ENCODE results near the gene FKBP1B.
"Not testable (repeated sequence)": the region's sequence is repeated elsewhere in the genome, so short reads cannot be mapped to it uniquely, and the experiment has no call there.

Gene FKBP1B

GRCh38 chr2:24049485-24050021, at the start of gene FKBP1B:
FKBP1B (plus strand) TSS chr2:24049741; CDS start chr2:24049850, 109 bp downstream.
- Histone ChIP-seq H3K9me3 (ENCODE audit: control insufficient read depth in 2 of 2, low read length in 2 of 2) (no peaks in the 10 kb centered on the region), H3K27ac (ENCODE audit: low read depth in 2 of 2, low read length in 2 of 2) (no peak within 1 kb of the TSS), H3K4me3 (ENCODE audit: low read length in 2 of 2) (peak within 1 kb of the TSS; percentile 68 to 69), H3K9ac (ENCODE audit: low read depth in 1 of 2, low read length in 2 of 2) (peak within 1 kb of the TSS; percentile 26 to 57), H3K27me3 (ENCODE audit: control insufficient read depth in 2 of 2, insufficient read depth in 2 of 2, low read length in 2 of 2) (no peaks in the 10 kb centered on the region), H3K36me3 (ENCODE audit: control insufficient read depth in 2 of 2, insufficient read depth in 2 of 2, low read length in 2 of 2) (no peaks in the 10 kb centered on the region), H3K4me1 (ENCODE audit: control insufficient read depth in 2 of 2, insufficient read depth in 2 of 2, low read length in 2 of 2) (peaks cover 5 to 6% of the 10 kb centered on the region in 2 donors)

- no peak overlapping the region for H3K9ac ChIP-seq (ENCODE audit: low read depth in 1 of 2, low read length in 2 of 2)
- H3K36me3 ChIP-seq (ENCODE audit: control insufficient read depth in 2 of 2, insufficient read depth in 2 of 2, low read length in 2 of 2): no peaks in the 10 kb centered on the region
Measured at GRCh38 chr2:24007693-24008092, 41.8 kb upstream of the FKBP1B start.

GRCh38 chr2:24008672-24009366, 40.7 kb upstream of the FKBP1B start:
- Histone ChIP-seq H3K9me3 (ENCODE audit: control insufficient read depth in 2 of 2, low read length in 2 of 2) (no peaks in the 10 kb centered on the region), H3K9ac (ENCODE audit: low read depth in 1 of 2, low read length in 2 of 2) (no peak overlapping the region), H3K4me3 (ENCODE audit: low read length in 2 of 2) (no peak overlapping the region), H3K27me3 (ENCODE audit: control insufficient read depth in 2 of 2, insufficient read depth in 2 of 2, low read length in 2 of 2) (peaks cover 21 to 30% of the 10 kb centered on the region in 2 donors), H3K27ac (ENCODE audit: low read depth in 2 of 2, low read length in 2 of 2) (no peak overlapping the region), H3K4me1 (ENCODE audit: control insufficient read depth in 2 of 2, insufficient read depth in 2 of 2, low read length in 2 of 2) (peaks cover 4 to 6% of the 10 kb centered on the region in 2 donors), H3K36me3 (ENCODE audit: control insufficient read depth in 2 of 2, insufficient read depth in 2 of 2, low read length in 2 of 2) (no peaks in the 10 kb centered on the region)

More at GRCh38 chr2:24007693-24008092, 41.8 kb upstream of the FKBP1B start:
- H3K4me3 ChIP-seq (ENCODE audit: low read length in 2 of 2): no peak overlapping the region
- no peak overlapping the region for H3K27ac ChIP-seq (ENCODE audit: low read depth in 2 of 2, low read length in 2 of 2)
- H3K9me3 ChIP-seq (ENCODE audit: control insufficient read depth in 2 of 2, low read length in 2 of 2): no peaks in the 10 kb centered on the region
- H3K27me3 ChIP-seq (ENCODE audit: control insufficient read depth in 2 of 2, insufficient read depth in 2 of 2, low read length in 2 of 2): peaks cover 21 to 30% of the 10 kb centered on the region in 2 donors
- H3K4me1 ChIP-seq (ENCODE audit: control insufficient read depth in 2 of 2, insufficient read depth in 2 of 2, low read length in 2 of 2): peaks cover 4 to 6% of the 10 kb centered on the region in 2 donors

- H3K9me3 ChIP-seq (ENCODE audit: control insufficient read depth in 2 of 2, low read length in 2 of 2): no peaks in the 10 kb centered on the region
- H3K27me3 ChIP-seq (ENCODE audit: control insufficient read depth in 2 of 2, insufficient read depth in 2 of 2, low read length in 2 of 2): peaks cover 21 to 30% of the 10 kb centered on the region in 2 donors
- no peaks in the 10 kb centered on the region for H3K36me3 ChIP-seq (ENCODE audit: control insufficient read depth in 2 of 2, insufficient read depth in 2 of 2, low read length in 2 of 2)
- no peak overlapping the region for H3K9ac ChIP-seq (ENCODE audit: low read depth in 1 of 2, low read length in 2 of 2)
- peak overlapping the region in 1 of 2 donors; percentile 20 for H3K4me3 ChIP-seq (ENCODE audit: low read length in 2 of 2)
- no peak overlapping the region for H3K27ac ChIP-seq (ENCODE audit: low read depth in 2 of 2, low read length in 2 of 2)
- peaks cover 4 to 6% of the 10 kb centered on the region in 2 donors for H3K4me1 ChIP-seq (ENCODE audit: control insufficient read depth in 2 of 2, insufficient read depth in 2 of 2, low read length in 2 of 2)
Measured at GRCh38 chr2:24009367-24009679, 40.2 kb upstream of the FKBP1B start.

DNA sequence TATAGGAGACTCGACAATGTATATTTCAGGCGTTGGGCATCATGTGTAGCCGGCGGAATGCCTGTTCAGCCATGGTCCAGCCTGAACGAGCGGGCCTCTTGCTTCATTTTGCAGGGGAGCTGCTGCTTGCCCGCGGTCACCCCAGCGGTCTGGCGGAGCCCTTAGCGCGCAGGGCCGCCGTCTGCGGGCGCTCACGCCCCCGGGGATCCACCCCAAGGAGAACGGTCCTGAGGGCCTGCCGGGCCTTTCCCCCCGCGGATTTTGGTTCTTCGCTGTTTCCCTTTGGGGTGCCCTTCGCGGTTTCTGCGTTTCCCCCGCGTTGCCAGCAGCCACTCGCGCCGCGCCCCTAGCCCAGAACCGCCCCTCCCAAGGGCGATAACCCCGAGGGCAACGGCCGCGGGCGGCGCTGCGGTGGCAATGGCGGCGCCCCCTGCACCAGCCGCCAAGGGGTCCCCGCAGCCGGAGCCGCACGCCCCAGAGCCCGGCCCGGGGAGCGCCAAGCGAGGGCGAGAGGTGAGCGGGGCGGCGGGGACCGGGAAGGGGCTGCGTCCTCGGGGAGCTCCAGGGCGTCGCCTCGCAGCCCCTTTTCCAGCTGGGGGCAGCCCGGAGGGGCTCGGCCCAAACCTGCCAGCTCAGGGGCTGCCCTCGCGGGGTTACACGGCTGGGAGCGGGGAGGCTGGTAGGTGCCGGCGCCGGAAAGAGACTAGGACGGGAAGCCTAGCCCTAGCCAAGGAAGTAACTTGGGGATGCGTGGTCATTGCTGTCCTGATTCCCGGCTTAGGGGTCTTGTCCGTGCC, 39.7 kb upstream of the FKBP1B start, which contains the start of gene MFSD2B:
MFSD2B (plus strand) TSS at position 406 of the 797 bp plus-strand sequence; CDS start at position 418, 12 bp downstream.
- Histone ChIP-seq H3K27ac (ENCODE audit: low read depth in 2 of 2, low read length in 2 of 2) (no peak within 1 kb of the TSS), H3K9me3 (ENCODE audit: control insufficient read depth in 2 of 2, low read length in 2 of 2) (no peaks in the 10 kb centered on the region), H3K4me3 (ENCODE audit: low read length in 2 of 2) (peak within 1 kb of the TSS; percentile 20 to 50)

DNA sequence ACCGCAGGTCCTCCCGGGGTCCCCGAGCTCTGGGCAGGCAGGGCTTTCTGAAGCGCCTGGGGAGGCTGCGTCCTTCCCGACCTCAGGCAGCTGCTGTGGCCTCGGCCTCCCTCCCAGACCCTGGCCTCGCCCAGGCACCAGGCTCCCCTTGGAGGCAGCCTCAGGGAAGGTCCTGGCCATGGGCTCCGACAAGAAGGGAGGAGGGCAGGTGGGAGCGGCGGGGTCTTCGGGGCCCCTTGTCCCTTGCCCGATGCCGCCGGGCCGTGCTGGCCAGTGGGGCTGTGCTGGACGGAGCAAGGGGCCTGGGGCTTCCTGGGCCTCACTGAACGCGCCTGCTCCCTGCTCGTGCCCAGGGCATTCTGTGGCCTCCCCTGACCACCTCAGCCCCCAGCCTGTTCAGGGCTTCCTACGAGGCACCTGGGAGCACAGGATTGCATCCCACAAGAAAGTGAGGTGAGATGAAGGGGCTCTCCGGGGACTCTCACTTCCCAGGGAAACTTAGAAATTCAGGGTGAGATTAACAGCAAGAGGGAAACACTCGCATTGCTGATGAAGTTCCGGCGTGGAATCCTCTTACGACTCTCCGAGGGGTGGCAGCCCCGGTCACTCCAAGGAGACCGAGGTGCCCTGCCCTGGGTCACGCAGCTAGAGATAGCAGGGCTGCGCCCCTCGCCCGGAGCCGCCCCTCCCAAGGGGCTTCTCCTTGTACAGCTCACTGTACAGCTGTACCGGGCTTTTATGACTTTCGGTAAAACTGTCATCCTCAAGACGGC, 38.9 kb upstream of the FKBP1B start:
- no peaks in the 10 kb centered on the region for H3K9me3 ChIP-seq (ENCODE audit: control insufficient read depth in 2 of 2, low read length in 2 of 2)
- no peak overlapping the region for H3K27ac ChIP-seq (ENCODE audit: low read depth in 2 of 2, low read length in 2 of 2)
- H3K4me1 ChIP-seq (ENCODE audit: control insufficient read depth in 2 of 2, insufficient read depth in 2 of 2, low read length in 2 of 2): peaks cover 4 to 6% of the 10 kb centered on the region in 2 donors
- peak overlapping the region in 1 of 2 donors; percentile 50 for H3K4me3 ChIP-seq (ENCODE audit: low read length in 2 of 2)
- no peak overlapping the region for H3K9ac ChIP-seq (ENCODE audit: low read depth in 1 of 2, low read length in 2 of 2)
- H3K36me3 ChIP-seq (ENCODE audit: control insufficient read depth in 2 of 2, insufficient read depth in 2 of 2, low read length in 2 of 2): no peaks in the 10 kb centered on the region
- peaks cover 21 to 30% of the 10 kb centered on the region in 2 donors for H3K27me3 ChIP-seq (ENCODE audit: control insufficient read depth in 2 of 2, insufficient read depth in 2 of 2, low read length in 2 of 2)

More for the DNA sequence above, 39.7 kb upstream of the FKBP1B start, which contains the start of gene MFSD2B:
- Histone ChIP-seq H3K9ac (ENCODE audit: low read depth in 1 of 2, low read length in 2 of 2) (no peak within 1 kb of the TSS), H3K4me1 (ENCODE audit: control insufficient read depth in 2 of 2, insufficient read depth in 2 of 2, low read length in 2 of 2) (peaks cover 4 to 6% of the 10 kb centered on the region in 2 donors), H3K27me3 (ENCODE audit: control insufficient read depth in 2 of 2, insufficient read depth in 2 of 2, low read length in 2 of 2) (peaks cover 21 to 30% of the 10 kb centered on the region in 2 donors), H3K36me3 (ENCODE audit: control insufficient read depth in 2 of 2, insufficient read depth in 2 of 2, low read length in 2 of 2) (no peaks in the 10 kb centered on the region)

DNA sequence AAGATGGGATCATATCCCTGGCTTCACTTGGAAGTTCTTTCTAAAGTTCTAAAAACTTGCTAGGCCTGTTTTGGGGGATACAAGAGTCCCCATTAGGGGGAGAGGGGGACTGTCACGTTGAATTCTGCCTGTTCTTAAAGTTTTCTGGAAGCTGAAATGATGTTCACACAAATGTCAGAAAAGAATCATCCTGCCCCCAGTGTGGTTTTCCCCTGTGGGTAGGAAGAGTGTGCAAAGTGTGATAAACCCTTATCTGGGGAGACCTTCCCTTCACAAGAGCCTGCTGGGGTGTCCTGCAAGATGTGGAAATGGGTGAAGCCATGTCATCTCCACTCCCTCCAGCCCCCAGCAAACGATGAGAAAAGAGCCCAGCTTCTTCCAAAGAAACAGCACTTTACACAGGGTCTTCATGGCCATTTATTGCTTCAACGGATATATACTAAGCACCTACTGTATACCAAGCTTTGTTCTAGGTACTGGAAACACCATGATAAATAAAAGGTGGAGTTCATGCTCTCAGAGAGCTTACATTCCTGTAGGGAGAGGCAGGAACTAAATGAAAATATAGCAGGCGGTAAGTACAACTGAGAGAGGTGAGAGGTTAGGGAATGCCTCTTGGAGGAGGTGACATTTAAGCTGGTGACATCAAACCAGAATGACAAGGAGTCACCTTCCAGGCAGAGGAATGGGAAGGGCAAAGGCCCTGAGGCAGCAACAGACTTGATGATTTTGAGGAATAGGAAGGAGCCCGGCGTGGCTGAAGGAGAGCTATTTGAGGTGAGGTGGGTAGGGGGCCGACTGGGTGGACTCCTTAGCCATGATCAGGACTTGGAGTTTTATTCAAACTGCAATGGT, 38.1 kb upstream of the FKBP1B start:
- H3K9me3 ChIP-seq (ENCODE audit: control insufficient read depth in 2 of 2, low read length in 2 of 2): no peaks in the 10 kb centered on the region
- H3K4me3 ChIP-seq (ENCODE audit: low read length in 2 of 2): no peak overlapping the region
- H3K9ac ChIP-seq (ENCODE audit: low read depth in 1 of 2, low read length in 2 of 2): no peak overlapping the region
- H3K27me3 ChIP-seq (ENCODE audit: control insufficient read depth in 2 of 2, insufficient read depth in 2 of 2, low read length in 2 of 2): peaks cover 21 to 30% of the 10 kb centered on the region in 2 donors
- H3K27ac ChIP-seq (ENCODE audit: low read depth in 2 of 2, low read length in 2 of 2): no peak overlapping the region
- no peaks in the 10 kb centered on the region for H3K36me3 ChIP-seq (ENCODE audit: control insufficient read depth in 2 of 2, insufficient read depth in 2 of 2, low read length in 2 of 2)
- H3K4me1 ChIP-seq (ENCODE audit: control insufficient read depth in 2 of 2, insufficient read depth in 2 of 2, low read length in 2 of 2): peaks cover 4 to 6% of the 10 kb centered on the region in 2 donors

DNA sequence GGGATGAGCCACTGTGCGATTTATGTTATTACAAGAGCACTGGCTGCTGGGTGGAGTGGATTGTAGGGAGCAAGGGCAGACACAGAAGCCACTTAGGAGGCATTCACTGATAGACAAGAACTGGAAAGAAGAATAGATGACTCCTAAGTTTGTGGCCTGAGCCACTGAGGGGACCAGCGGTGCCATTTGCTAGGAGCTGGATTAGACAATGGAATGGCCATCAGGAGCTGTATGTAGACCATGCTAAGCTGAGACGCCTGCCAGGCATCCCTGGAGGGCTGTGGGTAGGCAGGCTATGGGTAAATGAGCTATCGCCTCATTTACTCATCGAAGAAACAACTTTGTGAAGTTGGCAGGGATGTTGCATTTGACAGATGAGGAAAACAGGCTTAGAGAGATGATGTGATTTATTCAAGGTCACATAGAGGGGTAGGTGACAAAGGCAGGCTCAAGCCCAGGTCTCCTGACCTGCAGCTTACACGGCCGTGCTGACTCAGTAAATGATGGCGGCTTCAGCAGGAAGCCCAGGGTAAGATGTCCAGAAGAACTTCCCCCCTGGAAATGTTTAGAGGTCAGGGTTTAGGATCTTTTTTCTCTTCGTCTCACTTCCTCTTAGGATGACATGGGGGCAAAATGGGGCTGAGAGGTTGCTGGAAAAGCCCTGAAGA, 36.9 kb upstream of the FKBP1B start:
- Histone ChIP-seq H3K4me3 (ENCODE audit: low read length in 2 of 2) (no peak overlapping the region), H3K27ac (ENCODE audit: low read depth in 2 of 2, low read length in 2 of 2) (no peak overlapping the region), H3K27me3 (ENCODE audit: control insufficient read depth in 2 of 2, insufficient read depth in 2 of 2, low read length in 2 of 2) (peaks cover 21 to 30% of the 10 kb centered on the region in 2 donors), H3K9me3 (ENCODE audit: control insufficient read depth in 2 of 2, low read length in 2 of 2) (no peaks in the 10 kb centered on the region), H3K4me1 (ENCODE audit: control insufficient read depth in 2 of 2, insufficient read depth in 2 of 2, low read length in 2 of 2) (peaks cover 4 to 6% of the 10 kb centered on the region in 2 donors), H3K36me3 (ENCODE audit: control insufficient read depth in 2 of 2, insufficient read depth in 2 of 2, low read length in 2 of 2) (no peaks in the 10 kb centered on the region), H3K9ac (ENCODE audit: low read depth in 1 of 2, low read length in 2 of 2) (no peak overlapping the region)

- H3K9ac ChIP-seq (ENCODE audit: low read depth in 1 of 2, low read length in 2 of 2); H3K4me3 ChIP-seq (ENCODE audit: low read length in 2 of 2); H3K9me3 ChIP-seq (ENCODE audit: control insufficient read depth in 2 of 2, low read length in 2 of 2); H3K27ac ChIP-seq (ENCODE audit: low read depth in 2 of 2, low read length in 2 of 2); H3K36me3 ChIP-seq (ENCODE audit: control insufficient read depth in 2 of 2, insufficient read depth in 2 of 2, low read length in 2 of 2); H3K4me1 ChIP-seq (ENCODE audit: control insufficient read depth in 2 of 2, insufficient read depth in 2 of 2, low read length in 2 of 2): not testable (repeated sequence)
- peaks cover 12 to 16% of the 10 kb centered on the region in 2 donors for H3K27me3 ChIP-seq (ENCODE audit: control insufficient read depth in 2 of 2, insufficient read depth in 2 of 2, low read length in 2 of 2)
Measured at GRCh38 chr2:24014902-24015301, 34.6 kb upstream of the FKBP1B start.
